HG03342 (cell line): ENCODE measurements around the gene PADI3.
"Not testable (repeated sequence)": the region's sequence is repeated elsewhere in the genome, so short reads cannot be mapped to it uniquely, and the experiment has no call there.

Experiments
- ATAC-seq: cut with Tn5 transposase; IDR thresholded peaks from one replicate; pipeline ENCODE4 v1.9.1; 2021; ENCODE audit warnings: mild to moderate bottlenecking, moderate library complexity; ENCODE audit not compliant: unreplicated experiment

Gene PADI3

DNA sequence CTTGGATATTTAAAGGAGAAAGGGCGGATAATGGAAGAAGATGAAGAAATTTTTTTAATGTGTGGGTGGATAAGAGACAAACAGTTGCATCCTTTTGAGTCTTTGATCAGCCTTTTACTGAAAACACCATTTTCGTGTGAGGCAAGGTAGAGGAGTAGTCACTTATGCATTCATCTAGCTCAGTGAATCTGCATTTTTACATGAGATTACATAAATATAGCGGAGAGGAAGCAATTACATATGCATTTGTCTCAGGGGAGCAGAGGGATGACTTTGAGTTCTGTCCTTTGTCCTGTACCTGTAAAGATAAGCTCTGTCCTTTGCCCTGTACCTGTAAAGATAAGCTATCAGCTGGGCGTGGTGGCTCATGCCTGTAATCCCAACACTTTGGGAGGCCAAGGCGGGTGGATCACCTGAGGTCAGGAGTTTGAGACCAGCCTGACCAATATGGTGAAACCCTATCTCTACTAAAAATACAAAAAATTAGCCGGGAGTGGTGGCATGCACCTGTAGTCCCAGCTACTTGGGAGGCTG lies 73.0 kb downstream of the PADI3 start:
- not testable (repeated sequence) for ATAC-seq

GRCh38 chr1:17328855-17329254 lies 80.0 kb downstream of the PADI3 start:
- ATAC-seq: no peak

GRCh38 chr1:17329610-17330009 lies 80.7 kb downstream of the PADI3 start:
- ATAC-seq: no peak

- ATAC-seq: no peak
Measured at GRCh38 chr1:17330856-17331255, 82.0 kb downstream of the PADI3 start.

DNA sequence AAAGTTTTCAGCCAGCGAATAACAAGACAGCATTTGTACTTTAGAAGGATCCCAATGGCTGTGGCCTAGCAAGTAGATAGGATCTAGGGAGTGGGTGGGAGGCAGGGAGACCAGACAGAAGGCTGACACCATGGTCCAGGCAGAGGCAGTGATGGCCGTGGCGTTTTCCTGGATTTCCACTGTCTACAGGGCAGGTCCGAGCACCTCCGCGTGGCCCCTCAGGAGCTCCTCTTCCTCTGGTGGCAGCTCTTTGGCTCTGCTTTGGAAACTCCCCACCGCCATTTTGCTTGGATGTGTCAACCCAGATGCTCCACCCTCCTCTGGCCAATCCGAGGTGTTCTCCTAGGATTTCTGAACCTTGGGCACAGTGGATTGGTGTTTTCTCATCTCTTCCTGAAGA lies 84.2 kb downstream of the PADI3 start:
- ATAC-seq: no peak
